ENCODE data around the gene SLA2.

DNA sequence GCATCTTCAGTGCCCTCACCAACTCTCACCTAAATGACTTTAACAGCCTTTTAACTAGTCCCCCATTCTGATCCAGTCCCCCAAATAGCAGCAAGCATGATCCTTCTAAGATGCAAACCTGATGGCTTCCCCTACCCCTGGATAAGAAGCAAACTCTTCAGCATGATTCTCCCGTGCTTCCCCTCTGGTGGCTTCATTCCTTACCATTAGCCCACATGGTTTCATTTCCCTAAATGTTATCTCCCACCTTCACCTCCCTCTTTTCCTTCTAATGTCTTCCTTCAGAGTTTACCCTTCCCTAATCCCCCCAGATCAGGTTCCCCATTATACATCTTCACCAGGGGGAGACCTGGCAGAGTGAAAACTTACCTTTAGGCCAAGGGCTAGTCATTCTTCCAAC is 44.5 kb downstream of the SLA2 start:
- TF ChIP-seq, protein P1, sequence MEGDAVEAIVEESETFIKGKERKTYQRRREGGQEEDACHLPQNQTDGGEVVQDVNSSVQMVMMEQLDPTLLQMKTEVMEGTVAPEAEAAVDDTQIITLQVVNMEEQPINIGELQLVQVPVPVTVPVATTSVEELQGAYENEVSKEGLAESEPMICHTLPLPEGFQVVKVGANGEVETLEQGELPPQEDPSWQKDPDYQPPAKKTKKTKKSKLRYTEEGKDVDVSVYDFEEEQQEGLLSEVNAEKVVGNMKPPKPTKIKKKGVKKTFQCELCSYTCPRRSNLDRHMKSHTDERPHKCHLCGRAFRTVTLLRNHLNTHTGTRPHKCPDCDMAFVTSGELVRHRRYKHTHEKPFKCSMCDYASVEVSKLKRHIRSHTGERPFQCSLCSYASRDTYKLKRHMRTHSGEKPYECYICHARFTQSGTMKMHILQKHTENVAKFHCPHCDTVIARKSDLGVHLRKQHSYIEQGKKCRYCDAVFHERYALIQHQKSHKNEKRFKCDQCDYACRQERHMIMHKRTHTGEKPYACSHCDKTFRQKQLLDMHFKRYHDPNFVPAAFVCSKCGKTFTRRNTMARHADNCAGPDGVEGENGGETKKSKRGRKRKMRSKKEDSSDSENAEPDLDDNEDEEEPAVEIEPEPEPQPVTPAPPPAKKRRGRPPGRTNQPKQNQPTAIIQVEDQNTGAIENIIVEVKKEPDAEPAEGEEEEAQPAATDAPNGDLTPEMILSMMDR (conservative IDR thresholded peaks at IDR 0.05; ENCODE audit: low read length), result no peak
- TF ChIP-seq EZH2phosphoT487 (IDR thresholded peaks at IDR 0.05; ENCODE audit: borderline replicate concordance), result no peak

All from Loucy (cell line).